WTC11 (cell line): ENCODE measurements around the gene FGF12. TPM values are rescaled to one million over a fixed set of nuclear protein-coding genes. Genes with fewer than 3 reads are reported as not detected.

Experiments
- ATAC-seq: fragments of 200-7000 bp; cut with Tn5 transposase; 2 replicates; pipeline ENCODE4 v1.10.0; 2021; ENCODE audit warnings: mild to moderate bottlenecking, moderate library complexity
- CTCF ChIA-PET: fragments of 300-600 bp; sonication (Branson Sonifier 250); formaldehyde crosslinking; loops from one replicate; lab custom pipeline; 2021; ENCODE audit warnings: antibody characterized with exemption; lab: Charles Lee
- POLR2A ChIA-PET: fragments of 350-600 bp; sonication (Branson Sonifier 250); formaldehyde crosslinking; loops from one replicate; lab custom pipeline; 2021; ENCODE audit warnings: antibody characterized with exemption; lab: Charles Lee
- DNase-seq: peaks from one replicate; pipeline ENCODE4 v3.0.0; 2021; ENCODE audit warnings: low spot score
- H3K27ac Mint-ChIP-seq: 2 replicates; pipeline ENCODE4 v1.8.0; 2021; ENCODE audit warnings: mixed read lengths
- H3K27me3 Mint-ChIP-seq: 2 replicates; pipeline ENCODE4 v1.8.0; 2021; ENCODE audit warnings: low read depth, mild to moderate bottlenecking, moderate library complexity, mixed read lengths
- H3K36me3 Mint-ChIP-seq: 2 replicates; pipeline ENCODE4 v1.8.0; 2021; ENCODE audit warnings: mixed read lengths
- H3K4me1 Mint-ChIP-seq: 2 replicates; pipeline ENCODE4 v1.8.0; 2022; ENCODE audit warnings: mixed read lengths
- H3K4me3 Mint-ChIP-seq: 2 replicates; pipeline ENCODE4 v1.8.0; 2021; ENCODE audit warnings: mild to moderate bottlenecking, moderate library complexity, mixed read lengths
- H3K9me3 Mint-ChIP-seq: 2 replicates; pipeline ENCODE4 v1.8.0; 2021; ENCODE audit warnings: mixed read lengths
- ATF6 ChIP-seq: sonication (generic); formaldehyde crosslinking; IDR thresholded peaks from 2 replicates; pipeline ENCODE4 v1.8.1; 2023; ENCODE audit warnings: mild to moderate bottlenecking, missing genetic modification reagents
- CDX4 ChIP-seq: fragments of 250-450 bp; sonication (Bioruptor Pico); IDR thresholded peaks from 2 replicates; pipeline ENCODE4 v1.9.0; 2021; ENCODE audit warnings: moderate library complexity, mild to moderate bottlenecking, inconsistent platforms, borderline replicate concordance
- FOXJ3 ChIP-seq: sonication (generic); formaldehyde crosslinking; IDR thresholded peaks from 2 replicates; pipeline ENCODE4 v1.9.0; 2021; ENCODE audit warnings: missing genetic modification reagents, mild to moderate bottlenecking, borderline replicate concordance
- GRHL2 ChIP-seq: fragments of 250-450 bp; sonication (Bioruptor Pico); IDR thresholded peaks from 2 replicates; pipeline ENCODE4 v1.8.0; 2022; ENCODE audit warnings: mild to moderate bottlenecking, moderate library complexity; ENCODE audit not compliant: insufficient replicate concordance, severe bottlenecking
- JAZF1 ChIP-seq: fragments of 250-450 bp; sonication (Bioruptor Pico); IDR thresholded peaks from 2 replicates; pipeline ENCODE4 v1.9.0; 2021; ENCODE audit warnings: moderate library complexity, mild to moderate bottlenecking, inconsistent platforms
- KAT7 ChIP-seq: sonication (generic); formaldehyde crosslinking; IDR thresholded peaks from 2 replicates; pipeline ENCODE4 v1.8.1; 2023; ENCODE audit warnings: missing genetic modification reagents, mild to moderate bottlenecking, borderline replicate concordance
- NFYB ChIP-seq: sonication (generic); formaldehyde crosslinking; conservative IDR thresholded peaks from 2 replicates; pipeline ENCODE4 v1.8.0; 2022; ENCODE audit warnings: low read depth, missing genetic modification reagents
- PRRX2 ChIP-seq: fragments of 250-450 bp; sonication (Bioruptor Pico); IDR thresholded peaks from 2 replicates; pipeline ENCODE4 v1.8.0; 2021; ENCODE audit warnings: mild to moderate bottlenecking
- RELA ChIP-seq: sonication (generic); formaldehyde crosslinking; IDR thresholded peaks from 2 replicates; pipeline ENCODE4 v1.8.1; 2022; ENCODE audit warnings: missing genetic modification reagents, mild to moderate bottlenecking, borderline replicate concordance
- SMAD3 ChIP-seq: sonication (generic); formaldehyde crosslinking; IDR thresholded peaks from 2 replicates; pipeline ENCODE4 v1.8.0; 2022; ENCODE audit warnings: missing genetic modification reagents, mild to moderate bottlenecking, borderline replicate concordance
- STAT6 ChIP-seq: sonication (generic); formaldehyde crosslinking; conservative IDR thresholded peaks from 2 replicates; pipeline ENCODE4 v1.8.1; 2023; ENCODE audit warnings: mild to moderate bottlenecking, low read depth, missing genetic modification reagents, moderate library complexity
- TP53 ChIP-seq: sonication (generic); formaldehyde crosslinking; IDR thresholded peaks from 2 replicates; pipeline ENCODE4 v1.8.1; 2023; ENCODE audit warnings: mild to moderate bottlenecking, missing genetic modification reagents
- ZMAT4 ChIP-seq: fragments of 250-450 bp; sonication (Bioruptor Pico); IDR thresholded peaks from 2 replicates; pipeline ENCODE4 v1.9.0; 2021; ENCODE audit warnings: mild to moderate bottlenecking
- ZNF138 ChIP-seq: sonication (generic); formaldehyde crosslinking; conservative IDR thresholded peaks from 2 replicates; pipeline ENCODE4 v1.8.1; 2022; ENCODE audit warnings: mild to moderate bottlenecking, moderate library complexity, missing genetic modification reagents
- ZNF317 ChIP-seq: sonication (generic); formaldehyde crosslinking; IDR thresholded peaks from 2 replicates; pipeline ENCODE4 v1.8.1; 2023; ENCODE audit warnings: low read depth, mild to moderate bottlenecking, moderate library complexity, missing genetic modification reagents, borderline replicate concordance
- ZNF532 ChIP-seq: fragments of 250-450 bp; sonication (Bioruptor Pico); IDR thresholded peaks from 2 replicates; pipeline ENCODE4 v1.9.0; 2021; ENCODE audit warnings: mild to moderate bottlenecking, borderline replicate concordance
- total RNA-seq: library from RNA; stranded (reverse); gene quantifications from 3 replicates; pipeline ENCODE4 v1.2.3, GENCODE V29; 2021
- TF ChIP-seq, protein P1 (sequence below): fragments of 250-450 bp; sonication (Bioruptor Pico); IDR thresholded peaks from 2 replicates; pipeline ENCODE4 v2.1.2; 2022; ENCODE audit warnings: mild to moderate bottlenecking, moderate library complexity
- TF ChIP-seq, protein P2 (sequence below): sonication (generic); formaldehyde crosslinking; IDR thresholded peaks from 2 replicates; pipeline ENCODE4 v1.8.1; 2022; ENCODE audit warnings: low read depth, mild to moderate bottlenecking, moderate library complexity, missing genetic modification reagents, borderline replicate concordance
- TF ChIP-seq, protein P3 (sequence below): sonication (generic); formaldehyde crosslinking; IDR thresholded peaks from 2 replicates; pipeline ENCODE4 v1.8.1; 2022; ENCODE audit warnings: mild to moderate bottlenecking, moderate library complexity, missing genetic modification reagents

The FGF12 gene
- total RNA-seq, 1 experiment from 2014 or later: 13.5 TPM

DNA sequence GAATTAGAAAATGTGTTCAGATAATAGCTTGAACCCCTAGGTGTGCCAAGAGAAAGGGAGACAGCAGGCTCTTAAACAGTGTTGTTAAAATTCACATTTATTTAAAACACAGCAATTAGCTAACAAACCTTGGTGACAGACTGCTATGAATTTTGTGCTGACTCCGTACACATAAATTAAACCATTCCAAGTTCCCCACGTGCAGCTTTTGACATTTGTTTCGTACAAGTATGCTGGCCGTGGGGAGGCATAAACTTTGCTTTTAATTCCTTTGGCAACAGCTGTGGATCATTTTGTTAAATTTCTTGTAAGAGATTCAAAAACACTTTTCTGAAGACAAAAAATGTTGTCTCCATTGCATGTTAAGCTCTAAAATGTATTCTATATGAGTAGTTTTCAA, 465.3 kb downstream of the FGF12 start:
- H3K27ac Mint-ChIP-seq: no peak overlapping the region
- ChIA-PET CTCF (no interaction called here), POLR2A (no interaction called here)
- no peaks in the 10 kb centered on the region for H3K9me3 Mint-ChIP-seq
- peaks cover 18% of the 10 kb centered on the region for H3K4me1 Mint-ChIP-seq
- H3K4me3 Mint-ChIP-seq: no peak overlapping the region
- H3K27me3 Mint-ChIP-seq: no peaks in the 10 kb centered on the region
- TF ChIP-seq, protein P1, sequence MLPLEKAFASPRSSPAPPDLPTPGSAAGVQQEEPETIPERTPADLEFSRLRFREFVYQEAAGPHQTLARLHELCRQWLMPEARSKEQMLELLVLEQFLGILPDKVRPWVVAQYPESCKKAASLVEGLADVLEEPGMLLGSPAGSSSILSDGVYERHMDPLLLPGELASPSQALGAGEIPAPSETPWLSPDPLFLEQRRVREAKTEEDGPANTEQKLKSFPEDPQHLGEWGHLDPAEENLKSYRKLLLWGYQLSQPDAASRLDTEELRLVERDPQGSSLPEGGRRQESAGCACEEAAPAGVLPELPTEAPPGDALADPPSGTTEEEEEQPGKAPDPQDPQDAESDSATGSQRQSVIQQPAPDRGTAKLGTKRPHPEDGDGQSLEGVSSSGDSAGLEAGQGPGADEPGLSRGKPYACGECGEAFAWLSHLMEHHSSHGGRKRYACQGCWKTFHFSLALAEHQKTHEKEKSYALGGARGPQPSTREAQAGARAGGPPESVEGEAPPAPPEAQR: no peak
- TF ChIP-seq ZMAT4 (CRISPR knock-in tag) (no peak), NFYB (CRISPR knock-in tag) (no peak), SMAD3 (CRISPR knock-in tag) (no peak), ZNF317 (CRISPR knock-in tag) (no peak), FOXJ3 (CRISPR knock-in tag) (no peak), JAZF1 (CRISPR knock-in tag) (no peak), RELA (CRISPR knock-in tag) (no peak), PRRX2 (CRISPR knock-in tag) (no peak), ZNF532 (CRISPR knock-in tag) (no peak), ZNF138 (CRISPR knock-in tag) (no peak), TP53 (CRISPR knock-in tag) (no peak), KAT7 (CRISPR knock-in tag) (no peak), ATF6 (CRISPR knock-in tag) (no peak), GRHL2 (CRISPR knock-in tag) (no peak), CDX4 (CRISPR knock-in tag) (no peak), STAT6 (CRISPR knock-in tag) (no peak)
- TF ChIP-seq, protein P2, sequence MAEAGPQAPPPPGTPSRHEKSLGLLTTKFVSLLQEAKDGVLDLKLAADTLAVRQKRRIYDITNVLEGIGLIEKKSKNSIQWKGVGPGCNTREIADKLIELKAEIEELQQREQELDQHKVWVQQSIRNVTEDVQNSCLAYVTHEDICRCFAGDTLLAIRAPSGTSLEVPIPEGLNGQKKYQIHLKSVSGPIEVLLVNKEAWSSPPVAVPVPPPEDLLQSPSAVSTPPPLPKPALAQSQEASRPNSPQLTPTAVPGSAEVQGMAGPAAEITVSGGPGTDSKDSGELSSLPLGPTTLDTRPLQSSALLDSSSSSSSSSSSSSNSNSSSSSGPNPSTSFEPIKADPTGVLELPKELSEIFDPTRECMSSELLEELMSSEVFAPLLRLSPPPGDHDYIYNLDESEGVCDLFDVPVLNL (CRISPR knock-in tag): no peak
- TF ChIP-seq, protein P3, sequence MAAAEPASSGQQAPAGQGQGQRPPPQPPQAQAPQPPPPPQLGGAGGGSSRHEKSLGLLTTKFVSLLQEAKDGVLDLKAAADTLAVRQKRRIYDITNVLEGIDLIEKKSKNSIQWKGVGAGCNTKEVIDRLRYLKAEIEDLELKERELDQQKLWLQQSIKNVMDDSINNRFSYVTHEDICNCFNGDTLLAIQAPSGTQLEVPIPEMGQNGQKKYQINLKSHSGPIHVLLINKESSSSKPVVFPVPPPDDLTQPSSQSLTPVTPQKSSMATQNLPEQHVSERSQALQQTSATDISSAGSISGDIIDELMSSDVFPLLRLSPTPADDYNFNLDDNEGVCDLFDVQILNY (CRISPR knock-in tag): no peak
- ATAC-seq: no peak; the same call in 1 of the 2 replicates
- H3K36me3 Mint-ChIP-seq: no peaks in the 10 kb centered on the region
- no peak for DNase-seq
